DOHH2 (cell line): ENCODE data around the gene FAM107B.

Experiments
- CTCF ChIP-seq: fragments of 200-600 bp; sonication (generic); IDR thresholded peaks from one replicate; pipeline ENCODE4 v1.5.1; 2014; ENCODE audit warnings: antibody characterized with exemption, mild to moderate bottlenecking, low read depth, low read length; ENCODE audit not compliant: poor library complexity, severe bottlenecking
- EZH2phosphoT487 ChIP-seq: fragments of 200-600 bp; sonication (generic); IDR thresholded peaks from 2 replicates; pipeline ENCODE4 v1.6.1; 2017; ENCODE audit warnings: borderline replicate concordance, mild to moderate bottlenecking, antibody characterized with exemption, low read length, moderate library complexity, mixed read lengths

GRCh38 chr10:14585287-14586193, 189.2 kb downstream of the FAM107B start:
- TF ChIP-seq CTCF (no peak), EZH2phosphoT487 (no peak)
